OCI-LY1 (cell line): ENCODE data around the gene USH2A.

Experiments
- CTCF ChIP-seq: fragments of 200-600 bp; sonication (generic), shearing (Covaris generic); IDR thresholded peaks from 2 replicates; pipeline ENCODE4 v1.5.1; 2017; ENCODE audit warnings: mild to moderate bottlenecking, antibody characterized with exemption, low read length, moderate library complexity, mixed read lengths
- EZH2 ChIP-seq: fragments of 200-600 bp; sonication (generic), shearing (Covaris generic); IDR thresholded peaks from 2 replicates; pipeline ENCODE4 v1.8.0; 2017; ENCODE audit warnings: borderline replicate concordance, mixed run types, mild to moderate bottlenecking, antibody characterized with exemption, low read length, moderate library complexity, mixed read lengths

GRCh38 chr1:216095400-216095799 is 327.8 kb downstream of the USH2A start:
- TF ChIP-seq CTCF (no peak), EZH2 (no peak)
